Subcutaneous abdominal adipose tissue (tissue), 5 donors: ENCODE data around the gene AKAP13.
"Not testable (repeated sequence)": the region's sequence is repeated elsewhere in the genome, so short reads cannot be mapped to it uniquely, and the experiment has no call there.

ENCODE experiments used
- H3K27ac ChIP-seq: one replicate; pipeline ENCODE4 v1.7.0; 2013; ENCODE audit warnings: low read depth, mild to moderate bottlenecking, inconsistent platforms, low read length, moderate library complexity
- H3K27me3 ChIP-seq, 5 donors: one replicate each; pipeline ENCODE4 v1.7.0; 2013; ENCODE audit warnings: low read length in 5 of 5, inconsistent platforms in 1 of 5; ENCODE audit not compliant: control insufficient read depth in 5 of 5, insufficient read depth in 4 of 5
- H3K36me3 ChIP-seq, 5 donors: one replicate each; pipeline ENCODE4 v1.7.0; 2013; ENCODE audit warnings: low read length in 5 of 5; ENCODE audit not compliant: control insufficient read depth in 5 of 5, insufficient read depth in 5 of 5
- H3K4me1 ChIP-seq, 5 donors: one replicate each; pipeline ENCODE4 v1.7.0; 2013; ENCODE audit warnings: low read length in 5 of 5, mild to moderate bottlenecking in 3 of 5, moderate library complexity in 1 of 5; ENCODE audit not compliant: control insufficient read depth in 5 of 5, insufficient read depth in 5 of 5
- H3K4me3 ChIP-seq, 5 donors: one replicate each; pipeline ENCODE4 v1.7.0; 2013; ENCODE audit warnings: low read length in 5 of 5, low read depth in 1 of 5
- H3K9ac ChIP-seq, 5 donors: one replicate each; pipeline ENCODE4 v1.7.0; 2013; ENCODE audit warnings: low read length in 5 of 5, mild to moderate bottlenecking in 4 of 5, moderate library complexity in 3 of 5
- H3K9me3 ChIP-seq, 5 donors: one replicate each; pipeline ENCODE4 v1.7.0; 2013; ENCODE audit warnings: low read length in 5 of 5; ENCODE audit not compliant: control insufficient read depth in 5 of 5
- donor health status: healthy.
- donor health status: healthy.
- donor health status: healthy.
- donor health status: healthy.
- donor health status: healthy.

The AKAP13 gene

GRCh38 chr15:85485956-85486567, 105.7 kb downstream of the AKAP13 start:
- no peaks in the 10 kb centered on the region for H3K4me1 ChIP-seq
- peaks cover 0 to 2% (median 0%) of the 10 kb centered on the region in 5 donors for H3K36me3 ChIP-seq
- no peaks in the 10 kb centered on the region for H3K9me3 ChIP-seq
- H3K9ac ChIP-seq = no peak overlapping the region
- no peak overlapping the region for H3K4me3 ChIP-seq
- no peaks in the 10 kb centered on the region for H3K27me3 ChIP-seq
- no peak overlapping the region for H3K27ac ChIP-seq

- not testable (repeated sequence) for H3K4me1 ChIP-seq, H3K36me3 ChIP-seq, H3K27ac ChIP-seq, H3K4me3 ChIP-seq, H3K9ac ChIP-seq, H3K27me3 ChIP-seq, H3K9me3 ChIP-seq
Observed at GRCh38 chr15:85487796-85488195, 107.4 kb downstream of the AKAP13 start.

- peaks cover 0 to 2% (median 0%) of the 10 kb centered on the region in 5 donors for H3K36me3 ChIP-seq
- H3K4me1 ChIP-seq = no peaks in the 10 kb centered on the region
- H3K9ac ChIP-seq = no peak overlapping the region
- H3K4me3 ChIP-seq = no peak overlapping the region
- H3K27ac ChIP-seq = no peak overlapping the region
- H3K27me3 ChIP-seq = no peaks in the 10 kb centered on the region
- no peaks in the 10 kb centered on the region for H3K9me3 ChIP-seq
Observed at GRCh38 chr15:85488997-85489396, 108.6 kb downstream of the AKAP13 start.

GRCh38 chr15:85489773-85490493, 109.5 kb downstream of the AKAP13 start:
- H3K4me3 ChIP-seq = no peak overlapping the region
- peaks cover 0 to 2% (median 0%) of the 10 kb centered on the region in 5 donors for H3K36me3 ChIP-seq
- H3K27me3 ChIP-seq = no peaks in the 10 kb centered on the region
- no peaks in the 10 kb centered on the region for H3K4me1 ChIP-seq
- H3K27ac ChIP-seq = no peak overlapping the region
- H3K9ac ChIP-seq = no peak overlapping the region
- H3K9me3 ChIP-seq = no peaks in the 10 kb centered on the region

- H3K9me3 ChIP-seq = no peaks in the 10 kb centered on the region
Observed at GRCh38 chr15:85490856-85491255, 110.5 kb downstream of the AKAP13 start.

GRCh38 chr15:85491691-85492090, 111.3 kb downstream of the AKAP13 start:
- Histone ChIP-seq H3K36me3 (peaks cover 0 to 2% (median 0%) of the 10 kb centered on the region in 5 donors), H3K4me3 (no peak overlapping the region), H3K9me3 (no peaks in the 10 kb centered on the region), H3K27ac (no peak overlapping the region), H3K27me3 (no peaks in the 10 kb centered on the region), H3K4me1 (peaks cover 0 to 8% (median 0%) of the 10 kb centered on the region in 5 donors), H3K9ac (no peak overlapping the region)

More at GRCh38 chr15:85490856-85491255, 110.5 kb downstream of the AKAP13 start:
- Histone ChIP-seq H3K27me3 (no peaks in the 10 kb centered on the region), H3K9ac (no peak overlapping the region), H3K4me1 (peaks cover 0 to 1% (median 0%) of the 10 kb centered on the region in 5 donors), H3K36me3 (peaks cover 0 to 2% (median 0%) of the 10 kb centered on the region in 5 donors), H3K4me3 (no peak overlapping the region), H3K27ac (no peak overlapping the region)

GRCh38 chr15:85492406-85492805, 112.0 kb downstream of the AKAP13 start:
- H3K9me3 ChIP-seq = no peaks in the 10 kb centered on the region
- peaks cover 0 to 2% (median 0%) of the 10 kb centered on the region in 5 donors for H3K36me3 ChIP-seq
- H3K27me3 ChIP-seq = no peaks in the 10 kb centered on the region
- H3K27ac ChIP-seq = no peak overlapping the region
- H3K4me1 ChIP-seq = peaks cover 0 to 12% (median 0%) of the 10 kb centered on the region in 5 donors
- no peak overlapping the region for H3K9ac ChIP-seq
- H3K4me3 ChIP-seq = no peak overlapping the region

- Histone ChIP-seq H3K9ac (no peak overlapping the region), H3K4me3 (no peak overlapping the region), H3K9me3 (no peaks in the 10 kb centered on the region), H3K4me1 (peaks cover 0 to 12% (median 0%) of the 10 kb centered on the region in 5 donors), H3K36me3 (no peaks in the 10 kb centered on the region), H3K27ac (no peak overlapping the region), H3K27me3 (no peaks in the 10 kb centered on the region)
Observed at GRCh38 chr15:85493260-85493659, 112.9 kb downstream of the AKAP13 start.

GRCh38 chr15:85494048-85494777, 113.8 kb downstream of the AKAP13 start:
- Histone ChIP-seq H3K9me3 (no peaks in the 10 kb centered on the region), H3K36me3 (no peaks in the 10 kb centered on the region), H3K4me1 (peaks cover 0 to 12% (median 0%) of the 10 kb centered on the region in 5 donors), H3K27me3 (no peaks in the 10 kb centered on the region), H3K4me3 (no peak overlapping the region), H3K9ac (no peak overlapping the region), H3K27ac (no peak overlapping the region)

- Histone ChIP-seq H3K9ac (no peak overlapping the region), H3K9me3 (no peaks in the 10 kb centered on the region), H3K4me3 (no peak overlapping the region), H3K27ac (no peak overlapping the region), H3K4me1 (peaks cover 3 to 15% (median 9%) of the 10 kb centered on the region in 5 donors), H3K36me3 (no peaks in the 10 kb centered on the region), H3K27me3 (no peaks in the 10 kb centered on the region)
Observed at GRCh38 chr15:85495096-85495495, 114.7 kb downstream of the AKAP13 start.
